GM19035 (cell line): ENCODE results near the gene THRAP3.
"Not testable (repeated sequence)": the region's sequence is repeated elsewhere in the genome, so short reads cannot be mapped to it uniquely, and the experiment has no call there.

Experiments
- ATAC-seq: cut with Tn5 transposase; IDR thresholded peaks from one replicate; pipeline ENCODE4 v1.9.1; 2021; ENCODE audit not compliant: unreplicated experiment

THRAP3 gene

GRCh38 chr1:36204347-36204909, 19.8 kb upstream of the THRAP3 start:
- no peak for ATAC-seq

GRCh38 chr1:36206323-36206858, 17.9 kb upstream of the THRAP3 start:
- ATAC-seq, result no peak

- ATAC-seq, result no peak
Observed at GRCh38 chr1:36207339-36207738, 16.9 kb upstream of the THRAP3 start.

- no peak for ATAC-seq
Observed at GRCh38 chr1:36208978-36209703, 15.1 kb upstream of the THRAP3 start.

- no peak for ATAC-seq
Observed at GRCh38 chr1:36211307-36211706, 12.9 kb upstream of the THRAP3 start.

- ATAC-seq, result no peak
Observed at GRCh38 chr1:36211841-36212240, 12.4 kb upstream of the THRAP3 start.

- no peak for ATAC-seq
Observed at GRCh38 chr1:36212782-36213181, 11.5 kb upstream of the THRAP3 start.

GRCh38 chr1:36217670-36218069, 6.6 kb upstream of the THRAP3 start:
- no peak for ATAC-seq

GRCh38 chr1:36221901-36222300, 2.3 kb upstream of the THRAP3 start:
- not testable (repeated sequence) for ATAC-seq

- ATAC-seq, result no peak
Observed at GRCh38 chr1:36222481-36223380, 1.5 kb upstream of the THRAP3 start.

- peak; percentile 22 for ATAC-seq
Observed at GRCh38 chr1:36223381-36223995, 755 bp upstream of the THRAP3 start.

GRCh38 chr1:36224537-36225282, 467 bp downstream of the THRAP3 start:
- peak; percentile 50 for ATAC-seq

- no peak for ATAC-seq
Observed at GRCh38 chr1:36225283-36225899, 1.1 kb downstream of the THRAP3 start.

GRCh38 chr1:36230279-36230678, 6.0 kb downstream of the THRAP3 start:
- not testable (repeated sequence) for ATAC-seq

GRCh38 chr1:36231191-36231590, 6.9 kb downstream of the THRAP3 start:
- no peak for ATAC-seq

- ATAC-seq, result no peak
Observed at GRCh38 chr1:36232212-36233095, 8.2 kb downstream of the THRAP3 start.

- ATAC-seq, result no peak
Observed at GRCh38 chr1:36236302-36236701, 12.1 kb downstream of the THRAP3 start.

- ATAC-seq, result no peak
Observed at GRCh38 chr1:36238433-36238832, 14.2 kb downstream of the THRAP3 start.
